Ramos (cell line): ENCODE data around the gene TEX44.
"Not testable (repeated sequence)": the region's sequence is repeated elsewhere in the genome, so short reads cannot be mapped to it uniquely, and the experiment has no call there.

Experiments used
- in situ Hi-C: fragments of 300-500 bp; cut with MboI; formaldehyde crosslinking; loops from one replicate; pipeline ENCODE4 v1.14.3; 2022; ENCODE audit warnings: low sequenced_read_pairs; ENCODE audit not compliant: unreplicated experiment

Gene TEX44

GRCh38 chr2:231568785-231569435, 23.8 kb upstream of the TEX44 start:
- in situ Hi-C loops = no loop called here

GRCh38 chr2:231570915-231571314, 21.7 kb upstream of the TEX44 start:
- in situ Hi-C loops = not testable (repeated sequence)

GRCh38 chr2:231571661-231572191, 20.9 kb upstream of the TEX44 start:
- in situ Hi-C loops = no loop called here

- in situ Hi-C loops = no loop called here
These were observed 19.6 kb upstream of the TEX44 start for GRCh38 chr2:231573096-231573495.

- in situ Hi-C loops = no loop called here
These were observed 18.8 kb upstream of the TEX44 start for GRCh38 chr2:231573698-231574421.

- in situ Hi-C loops = no loop called here
These were observed 16.9 kb upstream of the TEX44 start for GRCh38 chr2:231575612-231576256.

- in situ Hi-C loops = no loop called here
These were observed 16.2 kb upstream of the TEX44 start for GRCh38 chr2:231576465-231576864.

GRCh38 chr2:231578655-231579054, 14.0 kb upstream of the TEX44 start:
- in situ Hi-C loops = not testable (repeated sequence)

- in situ Hi-C loops = no loop called here
These were observed 13.1 kb upstream of the TEX44 start for GRCh38 chr2:231579560-231579959.

GRCh38 chr2:231581328-231581727, 11.3 kb upstream of the TEX44 start:
- in situ Hi-C loops = no loop called here

GRCh38 chr2:231583982-231584381, 8.7 kb upstream of the TEX44 start:
- in situ Hi-C loops = no loop called here

- in situ Hi-C loops = not testable (repeated sequence)
These were observed 4.9 kb upstream of the TEX44 start for GRCh38 chr2:231587744-231588143.

GRCh38 chr2:231589656-231590055, 3.0 kb upstream of the TEX44 start:
- in situ Hi-C loops = no loop called here

GRCh38 chr2:231590614-231591013, 2.0 kb upstream of the TEX44 start:
- in situ Hi-C loops = no loop called here

GRCh38 chr2:231593666-231594065, 1.0 kb downstream of the TEX44 start:
- in situ Hi-C loops = no loop called here

GRCh38 chr2:231597014-231597611, 4.4 kb downstream of the TEX44 start:
- in situ Hi-C loops = no loop called here

GRCh38 chr2:231597627-231598026, 5.0 kb downstream of the TEX44 start:
- in situ Hi-C loops = no loop called here

GRCh38 chr2:231600619-231601355, 8.1 kb downstream of the TEX44 start:
- in situ Hi-C loops = no loop called here

GRCh38 chr2:231601356-231602229, 8.9 kb downstream of the TEX44 start:
- in situ Hi-C loops = no loop called here
